HCT116 (cell line): ENCODE results near the gene NKX2-2.

Source experiments
- CEBPB ChIP-seq: IDR thresholded peaks from 2 replicates; pipeline ENCODE4 v1.6.1; 2012; ENCODE audit warnings: low read depth
- CTCF ChIP-seq, 3 experiments: fragments of 200-600 bp in 1 of 3; sonication (generic) in 1 of 3; IDR thresholded peaks in 2 of 3; conservative IDR thresholded peaks in 1 of 3; 2 replicates each; pipeline ENCODE4 v1.5.1; 2012 to 2017; ENCODE audit warnings: low read depth in 2 of 3, low read length in 2 of 3, antibody characterized with exemption in 1 of 3, borderline replicate concordance in 1 of 3, control low read depth in 1 of 3, mild to moderate bottlenecking in 1 of 3, mixed read lengths in 1 of 3, mixed run types in 1 of 3, moderate library complexity in 1 of 3; ENCODE audit not compliant: insufficient read depth in 1 of 3
- EZH2phosphoT487 ChIP-seq: fragments of 200-600 bp; IDR thresholded peaks from 2 replicates; pipeline ENCODE4 v1.6.1; 2018; ENCODE audit warnings: antibody characterized with exemption, borderline replicate concordance
- MAX ChIP-seq: IDR thresholded peaks from 2 replicates; pipeline ENCODE4 v1.6.1; 2012
- POLR2A ChIP-seq: IDR thresholded peaks from 2 replicates; pipeline ENCODE4 v1.7.0; 2011; ENCODE audit warnings: borderline replicate concordance; ENCODE audit not compliant: insufficient read depth, insufficient read length; ENCODE audit errors: extremely low read depth
- POLR2AphosphoS5 ChIP-seq: IDR thresholded peaks from 2 replicates; pipeline ENCODE4 v1.6.1; 2011; ENCODE audit warnings: mild to moderate bottlenecking, low read depth, low read length, moderate library complexity
- REST ChIP-seq: IDR thresholded peaks from 2 replicates; pipeline ENCODE4 v1.6.1; 2012; ENCODE audit warnings: low read depth
- SIN3A ChIP-seq: IDR thresholded peaks from 2 replicates; pipeline ENCODE4 v1.6.1; 2012; ENCODE audit warnings: low read depth
- SP1 ChIP-seq: IDR thresholded peaks from 2 replicates; pipeline ENCODE4 v1.6.1; 2012; ENCODE audit warnings: low read depth
- SRF ChIP-seq: IDR thresholded peaks from 2 replicates; pipeline ENCODE4 v1.6.1; 2012; ENCODE audit warnings: low read depth
- YY1 ChIP-seq: IDR thresholded peaks from 2 replicates; pipeline ENCODE4 v1.6.1; 2011; ENCODE audit warnings: low read length, low read depth, moderate library complexity, mild to moderate bottlenecking; ENCODE audit not compliant: insufficient replicate concordance; ENCODE audit errors: extremely low read depth
- ZFX ChIP-seq: fragments of 450-650 bp; IDR thresholded peaks from 2 replicates; pipeline ENCODE4 v1.6.1; 2017
- ZNF274 ChIP-seq: fragments of 200-500 bp; sonication (Bioruptor generic); IDR thresholded peaks from 2 replicates; pipeline ENCODE4 v1.6.1; 2014; ENCODE audit warnings: mild to moderate bottlenecking, low read depth, low read length, inconsistent platforms

GRCh38 chr20:21559305-21559704, 45.4 kb upstream of the NKX2-2 start:
- TF ChIP-seq POLR2AphosphoS5, result no peak
- no peak for TF ChIP-seq CTCF (IDR thresholded peaks at IDR 0.05 in 2 of 3, conservative IDR thresholded peaks at IDR 0.05 in 1 of 3; ENCODE audit: borderline replicate concordance in 1 of 3, insufficient read depth in 1 of 3, low read depth in 2 of 3, low read length in 2 of 3)
- TF ChIP-seq ZNF274, result no peak
- TF ChIP-seq MAX, result no peak
- no peak for TF ChIP-seq REST
- TF ChIP-seq POLR2A, result no peak
- TF ChIP-seq YY1, result no peak
- no peak for TF ChIP-seq EZH2phosphoT487
- TF ChIP-seq ZFX, result no peak
- no peak for TF ChIP-seq CEBPB
- TF ChIP-seq SIN3A, result no peak
- no peak for TF ChIP-seq SRF
- TF ChIP-seq SP1, result no peak
